ENCODE results near the gene SPAG8.

SPAG8 gene

DNA sequence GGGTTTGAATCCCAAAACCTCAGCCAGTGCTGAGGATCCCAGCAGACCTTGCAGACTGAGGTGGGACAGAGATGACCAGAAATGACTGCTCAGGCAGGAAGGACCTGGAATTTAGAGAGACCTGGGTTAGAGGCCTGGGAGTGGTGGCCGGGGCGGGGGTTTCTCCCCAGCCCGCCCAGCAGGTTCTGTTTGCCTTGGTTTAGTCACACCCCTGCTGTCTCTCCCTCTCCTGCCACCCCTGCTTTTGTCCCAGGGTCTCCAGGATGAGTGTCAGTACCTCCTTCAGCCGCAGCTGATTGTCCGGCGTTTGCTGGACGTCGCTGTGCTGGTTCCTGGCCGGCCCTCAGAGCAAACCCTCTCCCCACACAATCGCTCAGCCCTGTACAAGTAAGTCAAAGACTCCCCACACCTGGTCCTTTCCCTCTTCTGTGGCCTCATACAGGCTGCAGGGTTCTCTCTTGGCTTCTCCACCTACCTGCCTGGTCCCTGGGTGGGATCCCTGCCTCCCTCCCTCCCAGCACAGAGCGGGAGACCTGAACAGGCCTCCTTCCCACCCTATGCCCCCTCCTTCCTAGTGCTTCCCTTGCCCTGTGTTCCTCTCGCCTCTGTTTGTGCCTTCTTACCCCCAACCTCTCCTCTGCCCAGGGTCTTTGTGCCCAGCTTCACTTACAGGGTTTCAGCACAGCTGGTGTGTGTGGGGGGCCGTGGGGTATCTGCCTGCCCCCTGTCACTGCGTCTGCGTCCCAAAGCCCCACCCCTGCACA is 29.0 kb upstream of the SPAG8 start:
- DNase-seq (ENCODE audit: low read depth in 3 of 3): no peak

DNA sequence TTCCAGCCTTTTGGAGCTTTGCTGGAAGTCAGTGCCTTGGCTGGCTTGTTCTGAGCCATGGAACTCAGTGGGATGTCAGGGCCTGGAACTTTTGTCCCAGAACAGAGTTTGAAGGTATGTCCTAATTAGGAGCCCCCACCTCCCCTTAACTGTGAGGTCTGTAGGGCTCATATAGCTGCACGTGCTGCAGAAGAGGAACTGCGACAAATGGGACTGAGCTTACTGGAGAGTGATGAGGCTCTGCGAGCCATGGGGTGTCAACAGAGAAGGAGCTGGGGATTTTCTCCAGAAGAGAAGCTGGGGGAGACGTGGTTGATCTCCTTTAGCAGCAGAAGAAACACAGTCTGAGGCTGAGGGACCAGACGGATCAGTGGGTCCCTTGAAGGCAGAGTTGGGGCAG is 27.9 kb upstream of the SPAG8 start:
- no peak for DNase-seq (ENCODE audit: low read depth in 3 of 3)

DNA sequence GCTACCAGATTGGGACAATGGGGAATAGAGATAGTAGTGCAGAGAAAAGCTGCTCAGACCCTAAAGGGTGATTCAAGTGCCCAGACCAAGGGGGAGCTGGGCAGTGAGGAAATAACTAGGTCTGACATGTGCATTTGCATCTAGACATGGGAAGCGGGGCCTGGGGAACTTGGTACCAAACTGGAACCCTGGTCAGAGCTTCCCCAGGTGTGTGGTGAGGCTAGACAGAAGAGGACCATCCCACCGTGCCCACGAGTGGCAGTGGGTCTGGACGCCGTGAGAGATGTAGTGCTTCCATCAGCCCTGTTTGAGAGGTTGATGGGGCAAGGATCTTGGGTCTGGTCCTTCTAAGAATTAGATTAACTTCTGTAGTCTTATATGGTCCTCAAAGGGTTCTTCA is 24.5 kb upstream of the SPAG8 start:
- no peak for DNase-seq (ENCODE audit: low read depth in 3 of 3)

DNA sequence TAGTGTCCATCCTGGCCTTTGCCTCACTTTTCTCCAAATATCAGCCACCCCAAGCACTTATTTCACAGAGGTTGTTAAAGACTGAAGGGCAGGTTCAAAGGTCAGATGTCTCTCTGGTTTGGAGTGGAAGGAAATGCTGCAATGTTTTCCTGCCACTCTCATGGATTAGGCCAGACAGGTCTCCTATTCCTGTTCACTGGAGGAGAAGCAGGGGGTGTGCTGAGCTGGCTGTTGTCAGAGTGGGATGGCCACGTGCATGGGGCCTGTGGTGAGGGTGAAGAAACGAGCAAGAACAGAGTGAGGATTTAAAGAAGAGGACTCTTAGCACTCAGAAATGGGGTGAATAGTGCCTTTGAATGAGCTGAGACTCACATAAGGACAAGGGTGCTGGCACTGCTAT is 23.7 kb upstream of the SPAG8 start:
- no peak for DNase-seq (ENCODE audit: low read depth in 3 of 3)

DNA sequence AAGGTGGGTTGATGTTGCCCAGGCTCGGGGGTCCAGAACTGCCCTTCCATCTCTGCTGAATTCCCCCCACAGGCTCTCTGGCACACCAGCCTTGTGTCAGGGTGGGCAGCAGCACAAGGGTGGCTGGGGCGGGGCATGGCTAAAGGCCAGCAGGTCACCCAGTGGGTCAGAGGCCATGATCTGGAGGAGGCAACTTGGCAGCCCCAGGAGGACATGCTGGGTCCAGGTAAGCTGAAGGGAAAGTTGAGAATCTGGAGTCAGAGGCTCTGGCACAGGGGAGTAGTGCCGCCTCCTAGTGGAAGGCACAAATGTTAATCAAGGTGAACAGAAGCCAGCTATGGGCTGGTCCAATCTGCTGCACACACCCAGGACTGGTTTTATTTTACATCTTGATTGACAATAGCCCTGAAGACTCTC is 23.2 kb upstream of the SPAG8 start:
- no peak for DNase-seq (ENCODE audit: low read depth in 3 of 3)

DNA sequence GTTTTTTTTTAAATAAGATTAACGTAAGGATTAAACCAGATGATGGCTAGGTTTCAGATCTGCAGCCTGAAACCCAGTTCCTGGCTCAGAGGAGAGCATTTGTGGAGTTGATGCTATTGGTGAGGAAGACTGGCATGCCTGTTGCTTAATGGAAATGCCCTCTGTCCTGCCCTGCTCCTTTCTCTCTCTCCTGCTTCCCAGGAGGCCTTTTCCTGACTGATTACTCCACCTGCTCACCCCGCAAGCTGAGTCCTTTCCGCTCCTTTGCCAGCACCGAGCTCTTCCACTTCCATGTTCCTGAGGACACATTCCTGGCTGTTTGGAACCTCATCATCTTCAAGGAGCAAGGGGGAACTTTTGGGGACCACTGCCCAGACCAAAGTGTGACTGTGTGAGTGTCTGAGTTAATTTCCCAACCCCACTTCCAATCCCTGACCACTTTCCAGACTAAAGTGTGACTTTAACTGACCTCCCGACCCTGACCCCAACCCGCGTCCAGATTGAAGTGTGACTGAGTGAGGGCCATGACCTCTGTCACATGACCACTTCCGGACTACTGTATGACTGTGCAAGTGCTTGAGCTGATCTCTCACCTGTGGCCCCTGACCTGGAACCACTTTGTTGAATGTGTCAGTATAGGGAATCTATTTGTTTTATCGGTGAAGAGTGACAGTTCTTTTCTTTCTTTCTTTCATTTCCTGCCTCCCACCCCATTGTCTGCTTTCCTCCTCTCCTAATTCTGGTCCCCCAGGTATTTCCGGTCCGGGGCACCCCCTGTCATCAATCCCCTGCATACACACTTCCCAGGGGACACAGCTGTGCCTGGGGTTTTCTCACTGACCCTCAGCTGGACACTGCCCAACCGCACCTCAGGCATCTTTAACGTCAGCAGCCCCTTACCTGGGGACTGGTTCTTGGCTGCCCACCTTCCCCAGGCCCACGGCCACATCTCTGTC is 22.5 kb upstream of the SPAG8 start:
- no peak for DNase-seq (ENCODE audit: low read depth in 3 of 3)

DNA sequence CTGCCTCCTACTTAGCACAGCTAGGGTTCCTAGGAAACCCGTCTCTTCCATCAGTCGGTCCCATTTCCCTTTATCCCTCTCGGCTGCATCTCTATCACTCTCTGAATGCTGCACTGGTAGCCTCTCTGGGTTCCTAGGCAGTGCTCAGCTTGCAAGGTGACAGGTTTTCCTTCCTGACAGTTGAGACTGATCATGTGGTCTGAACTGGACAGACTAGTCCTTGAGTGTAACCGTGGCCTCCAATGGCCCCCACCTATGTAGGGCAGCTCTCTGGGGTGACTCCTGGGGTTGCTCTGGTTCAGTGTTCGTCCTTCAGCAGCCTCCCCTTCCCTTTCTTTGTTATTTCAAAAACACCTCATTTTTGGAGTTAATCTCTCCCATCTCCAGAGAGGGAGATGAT is 20.8 kb upstream of the SPAG8 start:
- DNase-seq (ENCODE audit: low read depth in 3 of 3): no peak

DNA sequence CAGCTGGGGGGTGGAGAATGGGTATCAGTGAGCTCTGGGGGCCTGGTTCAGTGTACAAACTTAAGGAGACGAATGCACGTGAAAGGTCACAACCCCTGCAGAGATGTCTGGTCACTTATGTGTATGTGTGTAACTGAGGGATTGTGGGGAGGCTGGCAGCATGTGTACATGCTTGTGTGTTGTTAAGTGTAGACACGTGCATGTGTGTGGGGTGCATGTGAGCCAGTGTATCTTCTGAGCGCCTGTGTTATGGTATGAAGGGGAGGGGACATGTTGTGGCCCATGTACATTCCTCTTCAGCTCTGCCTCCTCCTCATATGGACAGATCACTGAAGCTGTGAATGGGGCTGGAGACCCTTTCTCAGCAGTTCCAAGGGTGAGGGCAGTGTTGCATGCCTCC is 19.0 kb upstream of the SPAG8 start:
- no peak for DNase-seq (ENCODE audit: low read depth in 3 of 3)

DNA sequence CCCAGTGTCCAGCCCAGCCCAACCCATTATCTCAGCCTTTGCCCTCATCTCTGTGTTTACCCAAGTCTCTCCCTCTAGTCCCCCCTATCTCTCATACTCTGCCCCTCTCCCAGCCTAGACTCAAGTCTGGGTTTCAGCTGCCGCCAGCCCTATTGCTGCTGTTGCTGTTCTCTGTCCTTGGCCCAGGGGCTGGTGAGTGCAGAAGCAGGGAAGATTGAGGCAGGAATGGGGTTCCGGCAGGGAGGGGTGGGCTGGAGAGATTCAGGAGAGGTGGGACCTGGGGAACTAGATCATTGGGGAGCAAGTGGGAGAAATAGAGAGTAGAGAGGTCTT is 17.7 kb upstream of the SPAG8 start:
- DNase-seq (ENCODE audit: low read depth in 3 of 3): no peak

DNA sequence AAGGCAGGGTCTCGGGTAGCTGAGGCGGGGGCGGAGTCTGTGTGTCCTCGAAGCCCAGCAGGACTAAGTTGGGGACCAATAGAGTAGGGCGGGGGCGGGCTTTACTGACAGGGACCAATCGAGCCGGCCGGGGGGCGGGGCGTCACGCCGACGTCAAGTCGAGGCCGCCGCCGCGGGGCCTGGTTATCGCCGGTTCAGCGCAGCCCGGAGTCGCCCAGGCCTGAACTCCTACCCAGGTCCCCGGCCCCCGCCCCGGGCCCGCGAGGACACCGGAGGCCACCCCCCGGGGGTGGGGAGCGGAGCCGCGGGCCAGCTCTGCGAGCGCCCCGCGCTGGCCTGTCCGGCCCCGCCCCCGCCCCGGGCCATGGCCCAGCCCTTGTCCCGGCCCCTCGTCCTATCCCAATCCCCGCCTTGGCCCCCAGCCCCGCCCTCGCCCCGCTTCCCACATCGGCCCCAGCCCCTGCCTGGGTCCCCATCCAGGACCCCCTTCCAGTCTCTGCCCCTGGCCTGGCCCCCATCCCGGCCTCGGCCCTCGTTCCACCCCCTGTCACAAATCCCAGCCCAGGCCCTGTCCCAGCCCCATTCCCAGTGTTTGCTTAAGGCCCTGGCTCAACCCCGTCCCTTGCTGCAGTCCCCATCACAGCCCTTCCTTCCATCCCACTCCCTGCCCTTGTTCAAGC is 17.2 kb upstream of the SPAG8 start, which contains the start of gene TMEM8B:
Gene TMEM8B (plus strand): TSS at position 145 of the 680 bp plus-strand sequence. CDS start 220 bp downstream, at position 365.
- DNase-seq (ENCODE audit: low read depth in 3 of 3): peak; percentile 89 to 94 (median 92)

DNA sequence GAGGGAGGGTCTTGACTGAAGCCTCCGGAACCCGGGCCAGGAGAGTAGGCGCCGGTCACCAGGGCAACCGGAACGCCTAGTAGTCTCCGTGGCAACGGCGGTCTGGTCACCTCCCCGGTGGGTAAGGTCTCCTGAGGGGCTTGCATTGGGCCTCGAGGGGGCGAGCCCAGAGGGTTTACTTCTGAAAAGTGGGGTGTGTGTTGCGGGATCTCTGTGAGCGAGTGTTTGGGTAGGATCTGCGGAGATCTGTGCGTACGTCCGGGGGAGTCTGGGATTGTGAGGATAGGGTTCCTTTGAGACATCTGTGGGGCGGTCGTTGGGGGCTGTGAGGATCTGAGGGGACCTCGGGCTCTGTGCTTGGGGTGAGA is 16.6 kb upstream of the SPAG8 start, which contains the start of gene FAM221B:
Gene FAM221B (minus strand): TSS at position 17 of the 368 bp plus-strand sequence. CDS start 2,571 bp downstream, outside the sequence.
- DNase-seq (ENCODE audit: low read depth in 3 of 3): no peak

DNA sequence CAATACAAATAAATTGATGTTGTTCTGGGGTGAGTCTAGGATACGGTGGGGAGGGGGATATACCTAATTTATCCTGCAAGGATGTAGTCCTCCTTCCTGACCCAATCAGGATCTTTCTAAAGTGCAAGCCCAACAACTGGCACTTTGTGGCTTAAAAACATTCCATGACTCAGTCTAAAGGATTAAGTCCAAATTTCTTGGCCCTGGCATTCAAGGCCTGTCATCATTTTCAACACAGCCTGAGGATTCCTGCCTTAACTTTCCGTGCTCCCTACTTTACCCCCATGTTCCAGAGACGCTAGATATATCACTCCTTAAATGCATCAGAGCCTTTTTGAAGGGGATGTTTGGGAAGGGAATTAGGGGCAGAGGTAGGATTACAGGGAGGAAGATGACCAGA is 15.4 kb upstream of the SPAG8 start:
- DNase-seq (ENCODE audit: low read depth in 3 of 3): no peak

DNA sequence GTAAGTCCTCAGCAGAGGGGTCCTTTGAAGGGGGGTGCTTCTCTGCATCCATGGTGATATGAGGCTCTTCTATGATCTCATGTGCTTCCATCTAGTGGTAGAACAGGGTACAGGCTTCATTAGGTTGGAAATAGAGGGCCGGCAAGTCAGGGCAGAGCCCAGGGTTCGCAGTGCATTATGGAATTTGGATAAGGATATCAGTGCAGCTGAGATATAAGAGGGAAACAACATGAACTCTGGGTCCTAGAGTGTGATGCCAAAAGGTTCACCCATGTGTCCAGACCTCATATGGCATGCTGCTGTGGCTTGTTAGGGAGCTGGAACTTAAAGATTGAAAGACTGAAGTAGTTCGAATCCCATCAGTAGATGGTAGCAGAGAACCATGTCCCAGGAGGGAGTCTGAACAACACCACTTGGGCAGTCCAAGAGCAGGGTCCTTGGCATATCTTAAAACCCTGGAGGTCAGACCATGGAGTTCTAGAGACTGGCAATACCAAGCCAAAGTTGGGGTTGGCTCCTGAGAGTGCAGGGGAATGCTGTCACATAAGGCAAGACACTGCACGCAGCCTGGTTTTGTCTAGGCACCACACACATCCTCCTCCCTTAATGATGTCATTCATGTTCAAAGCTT is 14.1 kb upstream of the SPAG8 start:
- no peak for DNase-seq (ENCODE audit: low read depth in 3 of 3)

DNA sequence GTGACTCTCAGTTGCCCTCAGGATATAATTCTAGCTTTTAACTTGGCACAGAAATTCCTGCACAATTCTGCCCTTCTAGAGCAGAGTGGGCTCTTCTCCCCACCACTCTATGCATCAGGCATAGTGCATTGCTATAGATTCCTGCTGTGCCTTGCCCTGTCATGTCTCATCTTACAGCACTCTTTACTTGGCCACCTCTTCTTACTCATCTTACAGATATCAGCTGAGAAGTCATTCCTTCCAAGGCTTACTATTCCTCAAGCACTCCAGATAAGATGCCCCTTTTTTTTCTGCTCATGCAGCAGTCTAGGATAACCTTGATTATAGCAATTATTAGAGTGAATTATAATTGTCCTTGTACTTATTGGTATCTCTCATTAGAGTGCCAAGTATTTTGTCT is 10.9 kb upstream of the SPAG8 start:
- no peak for DNase-seq (ENCODE audit: low read depth in 3 of 3)

DNA sequence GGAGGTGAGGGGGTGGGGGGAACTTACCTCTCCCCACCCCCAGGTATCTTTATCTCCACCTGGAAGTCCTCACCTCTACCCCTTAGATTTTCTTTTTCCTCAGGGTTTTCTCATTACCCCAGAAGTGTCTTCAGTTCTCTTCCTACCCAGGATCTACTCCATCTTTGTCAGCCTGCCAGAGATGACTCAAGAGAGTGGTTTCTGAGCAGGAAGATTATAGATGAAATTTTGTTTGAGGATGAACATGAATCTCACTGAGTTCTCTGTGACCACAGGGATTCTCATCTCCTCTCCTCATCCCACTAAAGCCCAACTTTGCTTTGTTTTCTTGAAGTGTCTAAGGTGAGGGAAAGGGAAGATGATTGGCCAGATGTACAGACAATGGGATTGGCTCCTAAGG is 8.0 kb upstream of the SPAG8 start:
- no peak for DNase-seq (ENCODE audit: low read depth in 3 of 3)

DNA sequence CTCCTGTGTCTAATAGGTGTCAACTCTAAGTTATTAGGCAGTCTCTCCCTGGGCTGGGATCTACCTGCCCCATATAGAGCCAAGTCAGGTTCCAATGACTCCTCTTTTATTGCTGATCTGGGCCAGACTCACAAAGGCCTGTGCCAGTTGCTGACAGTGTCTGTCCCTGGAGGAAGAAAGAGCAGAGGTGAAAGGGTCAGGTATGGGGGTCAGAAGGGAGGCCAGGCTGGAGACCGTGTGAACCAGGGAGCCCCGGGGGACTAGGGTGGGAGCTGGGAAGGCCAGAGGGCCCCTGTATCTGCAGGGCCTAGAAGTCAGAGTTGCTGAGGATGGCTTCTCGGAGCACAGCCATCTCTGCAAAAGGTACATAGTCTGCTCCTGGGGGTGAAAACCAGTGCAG is 6.3 kb upstream of the SPAG8 start:
- DNase-seq (ENCODE audit: low read depth in 3 of 3): no peak

DNA sequence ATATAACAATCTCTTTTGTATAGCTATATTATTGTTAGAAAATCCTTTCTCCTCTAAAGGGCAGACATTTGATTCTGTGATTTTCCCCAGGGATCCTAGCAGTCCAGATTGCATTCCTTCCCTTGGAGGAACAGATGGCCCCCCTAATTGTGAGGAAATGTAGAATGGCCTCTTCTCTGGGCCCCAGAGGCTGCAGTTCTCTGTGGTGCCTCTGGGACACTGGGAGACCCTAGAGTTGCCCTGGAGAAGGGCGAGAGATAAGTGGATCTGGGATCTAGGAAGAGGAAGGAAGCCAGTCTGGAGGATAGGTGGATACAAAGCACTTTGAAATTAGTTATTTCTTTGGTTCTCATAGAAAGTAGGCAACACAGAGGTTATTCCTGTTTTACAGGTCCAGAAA is 4.6 kb upstream of the SPAG8 start:
- no peak for DNase-seq (ENCODE audit: low read depth in 3 of 3)

DNA sequence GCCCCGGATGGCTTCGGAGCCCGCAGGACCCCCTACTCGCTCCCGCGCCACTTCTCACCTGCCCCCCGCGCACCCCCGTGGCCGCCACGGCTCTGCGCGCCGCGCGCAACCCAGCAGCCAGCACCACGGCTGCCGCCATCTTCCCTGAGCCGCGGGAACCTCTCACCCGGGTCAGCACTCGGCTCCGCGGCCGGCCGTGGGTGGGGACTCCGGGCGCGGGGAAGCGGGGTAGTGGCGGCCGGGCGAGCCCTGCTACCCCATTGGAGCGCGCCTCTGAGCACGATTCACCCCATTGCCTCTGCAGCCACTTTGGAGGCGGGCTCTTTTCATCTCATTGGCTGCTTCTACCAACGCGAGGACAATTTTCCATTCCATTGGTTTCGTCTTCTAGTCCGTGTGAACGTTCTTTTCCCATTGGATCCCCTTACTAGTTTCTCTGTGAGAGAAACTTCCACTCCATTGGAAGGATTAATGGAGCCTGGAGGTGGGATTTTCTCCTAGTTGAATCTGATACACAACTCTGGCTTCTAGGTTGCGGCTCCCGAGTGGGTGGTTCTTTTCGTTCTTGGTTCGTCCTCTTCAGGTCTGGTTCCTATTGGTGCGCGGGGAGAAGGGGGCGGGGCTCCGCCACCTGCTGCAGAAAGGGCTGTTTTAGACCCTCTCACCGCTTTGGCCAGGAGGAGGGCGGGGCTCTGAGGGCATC is 2.9 kb upstream of the SPAG8 start, which contains the start of gene HINT2:
Gene HINT2 (minus strand): TSS at position 202 of the 703 bp plus-strand sequence. CDS start 63 bp downstream, at position 139.
- peak; percentile 92 to 96 (median 95) for DNase-seq (ENCODE audit: low read depth in 3 of 3)

DNA sequence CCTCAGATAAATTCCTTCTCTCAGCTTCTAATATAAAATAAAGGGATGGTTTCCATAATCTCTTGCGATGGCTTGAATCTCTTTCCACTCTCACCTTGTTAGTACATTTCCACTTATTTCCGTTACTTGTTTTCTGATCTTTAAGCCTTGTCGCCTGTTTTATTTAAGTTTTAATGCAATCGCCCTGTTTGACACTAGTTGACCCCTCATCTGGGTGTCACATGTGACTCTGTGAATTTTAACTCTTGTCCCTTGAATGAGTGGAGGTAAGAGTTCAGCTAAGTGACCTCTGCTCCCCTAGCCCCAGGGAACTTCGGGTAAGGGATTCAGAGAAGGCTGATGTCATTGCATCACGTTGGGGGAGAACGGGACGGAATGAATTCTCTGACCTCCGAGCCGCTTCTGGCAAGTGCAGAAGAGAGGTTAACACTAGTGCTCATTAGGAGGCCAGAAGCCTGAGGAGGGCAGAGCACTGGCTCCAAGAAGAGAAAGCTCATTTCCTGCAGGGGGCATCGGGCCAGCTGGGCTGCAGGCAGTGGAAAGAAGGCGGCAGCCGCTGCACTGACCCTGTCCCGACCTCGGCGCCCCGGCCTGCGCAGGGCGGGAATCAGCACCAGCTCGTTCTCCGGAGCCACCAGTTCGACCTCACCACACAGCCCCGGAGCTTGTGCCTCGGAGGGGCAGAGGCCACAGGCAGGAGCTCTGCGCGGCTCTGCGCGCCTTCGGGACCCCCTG is 2.2 kb upstream of the SPAG8 start:
- peak in 1 of 3 experiments; percentile 35 for DNase-seq (ENCODE audit: low read depth in 3 of 3)

DNA sequence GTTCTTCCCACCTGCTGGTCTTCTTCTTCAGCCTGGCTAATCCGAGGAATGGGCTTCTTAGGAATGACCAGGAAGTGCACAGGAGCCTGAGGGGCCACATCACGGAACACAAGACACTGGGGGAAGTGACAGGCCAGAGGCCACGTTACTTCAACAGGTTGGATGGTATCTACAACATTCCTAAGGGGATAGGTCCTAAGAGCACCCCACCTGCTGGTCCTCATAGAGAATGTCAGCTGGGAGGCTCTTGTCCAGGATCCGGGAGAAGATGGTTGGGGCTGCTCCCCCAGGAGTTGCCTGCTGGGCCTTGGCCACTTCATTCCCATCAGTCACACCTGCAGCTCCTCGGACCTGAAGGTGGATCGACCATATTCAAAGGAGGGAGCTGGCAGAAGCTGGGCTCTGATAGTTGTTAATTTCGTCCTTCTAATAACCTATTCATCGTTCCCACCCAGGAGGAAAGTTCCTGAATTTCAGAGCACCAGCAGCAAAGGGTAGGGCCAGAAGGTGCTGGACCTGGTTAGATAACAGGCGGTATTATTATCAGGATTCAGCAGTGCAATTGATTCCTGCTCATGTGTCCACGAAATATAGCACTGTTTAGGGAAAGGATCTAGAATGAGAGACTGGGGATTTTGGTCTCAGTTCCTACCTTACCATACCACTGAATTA is 1.5 kb upstream of the SPAG8 start:
- DNase-seq (ENCODE audit: low read depth in 3 of 3): no peak

Measured in stimulated activated CD4-positive, alpha-beta T cell treated with anti-CD3 and anti-CD28 coated beads, TNF-alpha, amount 100 ng/mL, for 4 hours (primary cell).